SK-N-MC (cell line): ENCODE data around the gene ASCL2.

Experiments used
- EZH2 ChIP-seq: fragments of 200-600 bp; sonication (generic); IDR thresholded peaks from one replicate; pipeline ENCODE4 v1.6.1; 2017; ENCODE audit warnings: antibody characterized with exemption
- POLR2AphosphoS5 ChIP-seq: IDR thresholded peaks from 2 replicates; pipeline ENCODE4 v1.6.1; 2012; ENCODE audit warnings: mild to moderate bottlenecking, low read depth, low read length, borderline replicate concordance

DNA sequence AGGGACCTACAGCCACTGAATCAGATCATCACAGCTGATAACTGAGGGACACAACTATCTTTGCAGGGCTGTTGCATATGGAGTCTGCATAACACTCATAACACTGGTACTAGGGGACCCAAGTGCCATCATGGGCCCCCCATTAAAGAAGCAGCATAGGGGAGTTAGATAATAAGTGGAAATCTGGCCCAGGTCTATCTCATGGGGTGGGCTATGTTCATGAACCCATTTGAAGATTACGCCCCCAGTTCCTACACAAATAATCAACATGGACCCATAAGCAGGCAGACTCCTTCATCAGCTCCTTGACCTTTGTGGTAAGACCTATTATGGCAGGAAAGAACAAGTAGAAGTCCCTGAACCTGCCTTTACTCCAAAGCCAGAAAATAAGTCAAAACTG is 48.8 kb downstream of the ASCL2 start:
- TF ChIP-seq EZH2 = no peak
- no peak for TF ChIP-seq POLR2AphosphoS5
